Uterus (tissue), 4 donors: ENCODE data around the gene ZNF674. TPM values are rescaled to one million over a fixed set of nuclear protein-coding genes. Genes with fewer than 3 reads are reported as not detected.
"Not testable (repeated sequence)": the region's sequence is repeated elsewhere in the genome, so short reads cannot be mapped to it uniquely, and the experiment has no call there.

Source experiments
- DNase-seq, 2 donors: peaks; one replicate each; pipeline ENCODE4 v3.0.0-alpha.2; 2019 to 2020
- H3K27ac ChIP-seq, 2 donors: fragments of 200-600 bp; sonication (generic); 1 replicate in 1 of 2; 2 replicates in 1 of 2; pipeline ENCODE4 v1.5.1; 2016 to 2018
- H3K27me3 ChIP-seq, 2 donors: fragments of 200-600 bp; sonication (generic); one replicate each; pipeline ENCODE4 v1.5.1; 2018 to 2019; ENCODE audit warnings: control low read depth in 1 of 2
- H3K36me3 ChIP-seq, 2 donors: fragments of 200-600 bp; sonication (generic); one replicate each; pipeline ENCODE4 v1.5.1; 2019; ENCODE audit warnings: control low read depth in 1 of 2
- H3K4me1 ChIP-seq, 2 donors: fragments of 200-600 bp; sonication (generic); one replicate each; pipeline ENCODE4 v1.5.1; 2018 to 2019; ENCODE audit warnings: control low read depth in 1 of 2
- H3K4me3 ChIP-seq, 2 donors: fragments of 200-600 bp; sonication (generic); 1 replicate in 1 of 2; 2 replicates in 1 of 2; pipeline ENCODE4 v1.5.1; 2018 to 2019; ENCODE audit warnings: mild to moderate bottlenecking in 1 of 2
- H3K9me3 ChIP-seq, 2 donors: fragments of 200-600 bp; sonication (generic); one replicate each; pipeline ENCODE4 v1.5.1; 2019; ENCODE audit warnings: control low read depth in 1 of 2
- POLR2A ChIP-seq, 2 donors: fragments of 450-650 bp; IDR thresholded peaks; one replicate each; pipeline ENCODE4 v1.6.1; 2016; ENCODE audit warnings: antibody characterized with exemption in 2 of 2, mild to moderate bottlenecking in 1 of 2, moderate library complexity in 1 of 2
- intact Hi-C: fragments of 100-400 bp; cut with DNase I; formaldehyde crosslinking; loops from one replicate; pipeline ENCODE4 v1.15.1; 2023; ENCODE audit warnings: low total_unique reads
- total RNA-seq, 4 donors: library from RNA; depleted of rRNA in 3 of 4; stranded (reverse); fragments of >200 nt in 3 of 4; gene quantifications; one replicate each; pipeline versions ENCODE4 v1.1.0 to v1.2.4, GENCODE V29; 2014 to 2023
- TF ChIP-seq, protein P1 (sequence below), 4 experiments: fragments of 200-600 bp in 2 of 4; fragments of 450-650 bp in 2 of 4; sonication (generic) in 2 of 4; IDR thresholded peaks; one replicate each; pipeline ENCODE4 v1.5.1; 2016 to 2019; ENCODE audit warnings: antibody characterized with exemption in 4 of 4, mild to moderate bottlenecking in 2 of 4, moderate library complexity in 1 of 4
- donor health status: DM: yes; HTN: yes; CAD: no.

ZNF674 gene
- total RNA-seq, 4 donors from 2014 or later: 1.2 to 7.8 (median 5.3) TPM

DNA sequence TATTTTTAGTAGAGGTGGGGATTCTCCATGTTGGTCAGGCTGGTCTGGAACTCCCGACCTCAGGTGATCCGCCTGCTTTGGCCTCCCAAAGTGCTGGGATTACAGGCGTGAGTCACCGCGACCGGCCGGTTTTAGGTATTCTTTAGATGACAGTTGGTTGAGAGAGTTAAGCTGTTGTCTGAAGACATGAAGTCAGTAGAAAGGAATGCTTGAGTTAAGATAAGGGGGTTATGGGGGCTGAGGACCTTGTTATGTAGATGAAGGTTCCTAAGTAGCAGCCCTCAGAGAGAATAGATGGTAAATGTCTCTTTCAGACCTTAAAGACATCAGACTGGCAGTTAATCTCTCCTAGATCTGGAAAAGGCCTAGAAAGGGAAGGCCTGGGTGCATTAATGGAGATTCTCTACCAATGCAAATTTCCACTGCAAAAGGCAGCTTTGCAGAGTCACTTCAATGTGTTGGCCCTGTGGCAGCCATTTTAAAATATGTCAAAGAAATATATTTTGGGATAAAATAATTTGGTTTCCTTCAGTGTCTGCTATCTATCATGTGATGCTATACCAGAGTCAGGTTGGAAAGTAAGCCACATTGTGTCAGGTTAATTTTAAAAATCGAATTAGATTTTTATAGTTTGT lies 6.4 kb upstream of the ZNF674 start:
- Histone ChIP-seq H3K36me3 (no peaks in the 10 kb centered on the region), H3K27me3 (no peaks in the 10 kb centered on the region), H3K27ac (no peak overlapping the region), H3K4me1 (no peaks in the 10 kb centered on the region), H3K4me3 (no peak overlapping the region), H3K9me3 (no peaks in the 10 kb centered on the region)
- intact Hi-C loops: no loop called here
- TF ChIP-seq POLR2A (IDR thresholded peaks at IDR 0.05): no peak
- TF ChIP-seq, protein P1, sequence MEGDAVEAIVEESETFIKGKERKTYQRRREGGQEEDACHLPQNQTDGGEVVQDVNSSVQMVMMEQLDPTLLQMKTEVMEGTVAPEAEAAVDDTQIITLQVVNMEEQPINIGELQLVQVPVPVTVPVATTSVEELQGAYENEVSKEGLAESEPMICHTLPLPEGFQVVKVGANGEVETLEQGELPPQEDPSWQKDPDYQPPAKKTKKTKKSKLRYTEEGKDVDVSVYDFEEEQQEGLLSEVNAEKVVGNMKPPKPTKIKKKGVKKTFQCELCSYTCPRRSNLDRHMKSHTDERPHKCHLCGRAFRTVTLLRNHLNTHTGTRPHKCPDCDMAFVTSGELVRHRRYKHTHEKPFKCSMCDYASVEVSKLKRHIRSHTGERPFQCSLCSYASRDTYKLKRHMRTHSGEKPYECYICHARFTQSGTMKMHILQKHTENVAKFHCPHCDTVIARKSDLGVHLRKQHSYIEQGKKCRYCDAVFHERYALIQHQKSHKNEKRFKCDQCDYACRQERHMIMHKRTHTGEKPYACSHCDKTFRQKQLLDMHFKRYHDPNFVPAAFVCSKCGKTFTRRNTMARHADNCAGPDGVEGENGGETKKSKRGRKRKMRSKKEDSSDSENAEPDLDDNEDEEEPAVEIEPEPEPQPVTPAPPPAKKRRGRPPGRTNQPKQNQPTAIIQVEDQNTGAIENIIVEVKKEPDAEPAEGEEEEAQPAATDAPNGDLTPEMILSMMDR (IDR thresholded peaks at IDR 0.05): no peak
- no peak for DNase-seq

DNA sequence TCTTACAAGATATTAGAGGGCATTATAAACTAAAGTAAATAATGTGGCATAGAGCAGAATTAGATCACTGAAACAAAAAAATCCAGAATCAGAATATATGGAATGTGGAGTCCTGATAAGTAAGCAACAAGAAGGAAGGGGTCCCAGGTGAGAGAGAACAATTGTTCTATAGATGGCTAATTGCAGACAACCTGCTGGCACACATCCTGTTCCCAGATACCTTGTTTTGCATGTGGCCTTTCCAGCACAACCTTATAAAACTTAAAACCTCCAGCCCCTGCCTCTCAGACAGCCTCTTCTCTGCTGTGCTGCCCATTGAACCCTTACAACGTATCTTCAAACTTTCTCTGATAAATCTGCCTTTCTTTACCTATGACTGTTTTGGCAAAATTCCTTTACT lies 4.7 kb upstream of the ZNF674 start:
- no peaks in the 10 kb centered on the region for H3K4me1 ChIP-seq
- H3K36me3 ChIP-seq: no peaks in the 10 kb centered on the region
- no peaks in the 10 kb centered on the region for H3K27me3 ChIP-seq
- H3K27ac ChIP-seq: no peak overlapping the region
- TF ChIP-seq, protein P1 (IDR thresholded peaks at IDR 0.05): no peak
- no peak for TF ChIP-seq POLR2A (IDR thresholded peaks at IDR 0.05)
- intact Hi-C loops: no loop called here
- DNase-seq: no peak
- H3K4me3 ChIP-seq: no peak overlapping the region
- H3K9me3 ChIP-seq: no peaks in the 10 kb centered on the region

DNA sequence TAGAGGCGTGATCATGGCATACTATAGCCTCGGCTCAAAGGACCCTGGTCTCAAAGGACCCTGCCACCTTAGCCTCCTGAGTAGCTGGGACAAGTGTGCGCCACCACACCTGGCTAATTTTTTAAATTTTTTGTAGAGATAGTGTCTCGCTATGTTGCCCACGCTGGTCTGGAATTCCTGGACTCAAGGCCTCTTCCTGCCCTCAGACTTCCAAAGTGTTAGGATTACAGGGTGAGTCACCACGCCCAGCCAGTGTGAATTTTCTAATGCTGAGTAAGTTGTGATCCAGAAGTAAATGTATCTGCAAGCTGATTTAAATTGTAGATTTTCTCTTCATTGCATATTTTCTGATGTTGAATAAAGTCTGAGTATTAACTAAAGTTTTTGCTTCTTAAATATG lies 2.6 kb upstream of the ZNF674 start:
- H3K27me3 ChIP-seq: no peaks in the 10 kb centered on the region
- H3K4me1 ChIP-seq: no peaks in the 10 kb centered on the region
- H3K9me3 ChIP-seq: no peaks in the 10 kb centered on the region
- H3K36me3 ChIP-seq: no peaks in the 10 kb centered on the region
- no peak overlapping the region for H3K4me3 ChIP-seq
- no peak for DNase-seq
- intact Hi-C loops: no loop called here
- TF ChIP-seq, protein P1 (IDR thresholded peaks at IDR 0.05): no peak
- TF ChIP-seq POLR2A (IDR thresholded peaks at IDR 0.05): no peak
- no peak overlapping the region for H3K27ac ChIP-seq

DNA sequence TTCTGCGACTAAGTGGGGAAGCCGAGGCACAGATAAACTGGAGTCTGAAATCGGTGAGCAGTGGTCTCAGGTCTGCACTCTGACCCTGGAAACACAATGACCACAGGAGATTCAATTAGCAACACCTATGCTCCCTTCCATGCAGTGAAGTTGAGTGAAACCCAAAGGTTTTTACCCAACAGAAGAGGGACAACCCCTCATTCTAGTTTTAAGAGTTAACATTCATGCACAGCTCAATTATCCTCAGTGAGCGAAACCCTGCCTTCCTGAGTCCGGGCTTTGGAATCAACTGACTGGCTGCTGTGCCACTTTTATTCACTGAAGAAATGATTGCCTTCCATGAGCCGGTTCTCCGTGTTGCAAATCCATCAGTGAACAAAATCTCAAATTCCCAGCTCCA lies 694 bp downstream of the ZNF674 start:
- H3K36me3 ChIP-seq, H3K27me3 ChIP-seq, H3K9me3 ChIP-seq, intact Hi-C loops, H3K4me1 ChIP-seq, DNase-seq: not testable (repeated sequence)
- H3K27ac ChIP-seq: peak overlapping the region; percentile 76 to 79
- peak overlapping the region; percentile 53 to 62 for H3K4me3 ChIP-seq

DNA sequence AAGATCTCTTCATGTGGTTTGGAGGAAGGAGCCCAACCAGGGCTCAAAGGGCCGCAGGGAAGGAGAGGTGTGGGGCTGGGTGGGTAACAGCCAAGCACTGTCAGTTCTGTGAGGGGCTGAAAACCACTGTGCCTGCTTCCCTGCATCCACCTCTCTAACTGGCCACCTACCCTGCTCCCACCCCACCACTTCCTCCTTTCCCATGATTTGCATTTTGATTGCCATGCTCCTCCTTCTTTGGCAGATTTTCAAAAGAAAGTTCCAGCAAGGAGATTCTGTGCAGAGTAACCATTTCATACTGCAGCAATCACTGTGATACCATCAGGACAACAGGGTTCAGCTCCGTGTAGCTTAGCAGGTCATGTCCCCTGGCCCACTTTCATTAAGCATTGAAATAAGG lies 1.8 kb downstream of the ZNF674 start:
- H3K27me3 ChIP-seq: no peaks in the 10 kb centered on the region
- TF ChIP-seq, protein P1 (IDR thresholded peaks at IDR 0.05): no peak
- TF ChIP-seq POLR2A (IDR thresholded peaks at IDR 0.05): no peak
- H3K36me3 ChIP-seq: no peaks in the 10 kb centered on the region
- H3K27ac ChIP-seq: no peak overlapping the region
- H3K9me3 ChIP-seq: no peaks in the 10 kb centered on the region
- intact Hi-C loops: no loop called here
- no peaks in the 10 kb centered on the region for H3K4me1 ChIP-seq
- H3K4me3 ChIP-seq: no peak overlapping the region
- DNase-seq: no peak

DNA sequence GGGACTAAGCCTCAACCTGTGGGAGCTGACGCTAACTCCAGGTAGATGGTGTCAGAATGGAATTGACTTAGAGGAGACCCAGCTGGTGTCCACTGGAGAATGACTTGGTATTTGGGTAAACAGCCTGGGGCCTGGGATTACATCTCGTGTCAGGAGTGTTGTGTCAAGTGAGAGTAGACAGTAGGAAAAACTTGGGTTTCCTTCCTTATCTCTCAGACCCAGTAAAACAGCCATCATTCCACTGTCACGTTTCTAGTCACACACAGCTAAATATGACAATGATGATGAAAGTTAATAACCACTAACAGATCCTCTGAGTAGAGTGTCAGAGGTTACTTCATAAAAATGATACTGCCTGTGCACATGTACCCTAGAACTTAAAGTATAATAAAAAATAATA lies 13.8 kb downstream of the ZNF674 start:
- Histone ChIP-seq H3K9me3 (no peaks in the 10 kb centered on the region), H3K4me3 (no peak overlapping the region), H3K27ac (no peak overlapping the region), H3K4me1 (no peaks in the 10 kb centered on the region), H3K36me3 (no peaks in the 10 kb centered on the region), H3K27me3 (no peaks in the 10 kb centered on the region)
- no peak for DNase-seq
- intact Hi-C loops: no loop called here
- no peak for TF ChIP-seq POLR2A (IDR thresholded peaks at IDR 0.05)
- TF ChIP-seq, protein P1 (IDR thresholded peaks at IDR 0.05): no peak

DNA sequence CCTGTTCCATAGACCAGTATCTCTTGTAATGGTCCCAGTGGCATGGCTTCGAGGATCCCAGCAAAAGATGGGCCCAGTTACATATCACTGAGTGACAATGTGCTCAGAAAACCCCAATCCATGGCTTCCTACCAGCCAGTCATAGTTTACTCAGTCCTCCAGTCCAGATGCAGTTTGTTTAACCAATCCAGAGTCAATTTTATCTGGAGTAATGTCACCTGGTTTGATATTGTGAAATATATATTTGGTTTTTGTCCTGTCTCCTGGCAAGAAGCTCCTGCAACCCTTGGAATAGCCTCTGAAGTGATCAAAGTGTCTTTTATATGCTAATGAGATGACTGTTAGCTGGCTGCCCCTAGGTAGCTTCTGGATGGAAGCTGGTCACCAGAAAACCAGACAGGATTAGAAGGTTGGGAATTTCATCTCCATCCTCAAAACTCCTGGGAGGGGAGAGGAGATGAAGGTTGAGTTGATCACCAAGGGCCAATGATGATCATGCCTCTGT lies 14.8 kb downstream of the ZNF674 start:
- H3K27me3 ChIP-seq, intact Hi-C loops, H3K4me3 ChIP-seq, H3K4me1 ChIP-seq, H3K27ac ChIP-seq, H3K36me3 ChIP-seq, H3K9me3 ChIP-seq, DNase-seq: not testable (repeated sequence)

DNA sequence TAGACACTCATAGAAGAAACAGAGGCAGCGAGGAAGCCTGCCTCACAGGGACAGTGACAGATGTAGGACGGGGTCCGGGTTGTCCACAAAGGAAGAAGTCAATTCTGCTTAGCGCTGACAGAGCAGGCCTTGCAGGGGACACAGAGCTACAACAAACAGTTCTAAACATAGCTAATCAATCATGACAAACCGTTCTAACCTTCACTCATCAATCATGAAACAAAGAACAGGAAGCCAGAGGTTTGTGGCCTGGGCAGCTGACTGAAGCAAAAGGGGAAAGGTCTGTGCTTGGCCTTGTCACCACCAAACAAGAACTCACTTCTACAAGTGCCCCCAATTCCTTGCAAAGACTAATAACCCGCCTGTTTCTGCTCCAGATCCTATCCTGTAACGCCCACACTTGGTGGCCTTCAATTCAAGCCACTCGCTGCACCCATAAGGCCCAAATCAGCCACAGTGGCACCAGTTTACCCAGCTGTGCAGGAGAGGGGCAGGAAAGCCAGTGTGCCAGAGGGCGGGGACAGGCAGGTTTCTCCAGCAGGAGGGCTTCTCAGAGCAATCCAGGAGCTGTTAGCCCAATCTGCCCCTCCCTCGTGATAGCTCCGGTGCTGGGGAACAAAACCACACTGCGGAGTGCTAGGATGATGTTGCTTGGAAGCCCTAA lies 15.3 kb downstream of the ZNF674 start:
- H3K27me3 ChIP-seq, intact Hi-C loops, H3K4me3 ChIP-seq, DNase-seq, H3K4me1 ChIP-seq, H3K27ac ChIP-seq, H3K9me3 ChIP-seq, H3K36me3 ChIP-seq: not testable (repeated sequence)
